K562 (cell line): ENCODE results near the gene PRTN3. TPM values are rescaled to one million over a fixed set of nuclear protein-coding genes. Genes with fewer than 3 reads are reported as not detected.

Experiments used
- ATAC-seq: fragments of 200-7000 bp; cut with Tn5 transposase; 3 replicates; pipeline ENCODE4 v1.9.1; 2020; ENCODE audit warnings: moderate library complexity
- BruUV-seq: library from RNA; stranded (reverse); fragments of 400-500 nt; replicated peaks from 2 replicates; lab custom pipeline; 2021; lab: Mats Ljungman, UMichigan
- CTCF ChIA-PET: fragments of 300-600 bp; formaldehyde crosslinking; extraction: SDS; loops from one replicate; lab custom pipeline; 2021; ENCODE audit warnings: low intra/inter-chr PET ratio; lab: Yijun Ruan, JAX
- POLR2A ChIA-PET: fragments of 300-600, 350-650 bp; sonication (Branson Sonifier 250); formaldehyde crosslinking; extraction: SDS; loops from one replicate; lab custom pipeline; 2021; ENCODE audit warnings: antibody characterized with exemption, inconsistent platforms; lab: Yijun Ruan, JAX
- DNase-seq, 4 experiments: peaks; one replicate each; pipeline versions ENCODE4 v3.0.0 to v3.0.0-alpha.2; 2011 to 2018; ENCODE audit warnings: low spot score in 3 of 4, mixed read lengths in 3 of 4; ENCODE audit errors: extremely low read depth in 1 of 4
- FAIRE-seq: peaks from 2 replicates; lab custom pipeline; 2011; peaks lifted over from hg19 to GRCh38; lab: Jason Lieb, UNC
- H2AFZ ChIP-seq: 2 replicates; pipeline ENCODE4 v1.6.0; 2011; ENCODE audit warnings: low read depth, low read length, control low read depth, inconsistent platforms
- H3K27ac ChIP-seq: fragments of 200-600 bp; 3 replicates; pipeline ENCODE4 v1.8.0; 2011; ENCODE audit warnings: low read depth, mild to moderate bottlenecking, control low read depth, inconsistent platforms, low read length, moderate library complexity, mixed read lengths; ENCODE audit errors: extremely low read depth
- H3K27me3 ChIP-seq, 2 experiments: fragments of 300-600 bp in 1 of 2; 2 replicates in 1 of 2; 3 replicates in 1 of 2; pipeline versions ENCODE4 v1.6.0 to v1.8.0; 2011; ENCODE audit warnings: inconsistent platforms in 2 of 2, low read length in 2 of 2, mild to moderate bottlenecking in 1 of 2, mixed read lengths in 1 of 2, moderate library complexity in 1 of 2; ENCODE audit not compliant: control insufficient read depth in 2 of 2, insufficient read depth in 2 of 2
- H3K36me3 ChIP-seq: fragments of 300-600 bp; 3 replicates; pipeline ENCODE4 v1.8.0; 2011; ENCODE audit warnings: mild to moderate bottlenecking, low read length, inconsistent platforms; ENCODE audit not compliant: control insufficient read depth, insufficient read depth
- H3K4me1 ChIP-seq, 2 experiments: fragments of 200-600 bp in 1 of 2; replicated peaks in 1 of 2; 2 replicates in 1 of 2; 3 replicates in 1 of 2; pipeline versions ENCODE4 v1.5.1 to v1.8.0; 2011; ENCODE audit warnings: inconsistent platforms in 2 of 2, low read length in 2 of 2, mild to moderate bottlenecking in 1 of 2, mixed read lengths in 1 of 2, moderate library complexity in 1 of 2; ENCODE audit not compliant: control insufficient read depth in 2 of 2, insufficient read depth in 2 of 2
- H3K4me2 ChIP-seq: 2 replicates; pipeline ENCODE4 v1.6.1; 2011; ENCODE audit warnings: low read length, control low read depth, inconsistent platforms, mixed read lengths; ENCODE audit not compliant: insufficient read depth
- H3K4me3 ChIP-seq: fragments of 200-600 bp; sonication (generic), shearing (Covaris generic); 2 replicates; pipeline ENCODE4 v1.5.1; 2016; ENCODE audit warnings: control low read depth, inconsistent platforms
- H3K79me2 ChIP-seq: fragments of 200-600 bp; 3 replicates; pipeline ENCODE4 v1.8.0; 2011; ENCODE audit warnings: low read length, inconsistent platforms; ENCODE audit not compliant: control insufficient read depth, insufficient read depth
- H3K9ac ChIP-seq, 2 experiments: 2 replicates each; pipeline versions ENCODE4 v1.6.0 to v1.6.1; 2011; ENCODE audit warnings: low read depth in 2 of 2, low read length in 2 of 2, control low read depth in 1 of 2, inconsistent platforms in 1 of 2, mild to moderate bottlenecking in 1 of 2, mixed read lengths in 1 of 2; ENCODE audit not compliant: insufficient read depth in 1 of 2
- H3K9me1 ChIP-seq: one replicate; pipeline ENCODE4 v1.6.0; 2011; ENCODE audit warnings: inconsistent platforms, mild to moderate bottlenecking, low read length, moderate library complexity; ENCODE audit not compliant: control insufficient read depth, insufficient read depth
- H3K9me3 ChIP-seq: replicated peaks from 2 replicates; pipeline ENCODE4 v1.5.1; 2011; ENCODE audit warnings: low read depth, low read length, inconsistent platforms; ENCODE audit not compliant: control insufficient read depth, insufficient read depth
- H4K20me1 ChIP-seq: replicated peaks from 2 replicates; pipeline ENCODE4 v1.6.1; 2011; ENCODE audit warnings: low read length, inconsistent platforms, mixed read lengths; ENCODE audit not compliant: control insufficient read depth, insufficient read depth
- JUND ChIP-seq, 2 experiments: IDR thresholded peaks; 2 replicates in 1 of 2; 3 replicates in 1 of 2; pipeline ENCODE4 v1.6.1; 2011; ENCODE audit warnings: borderline replicate concordance in 2 of 2, low read depth in 2 of 2, low read length in 2 of 2, improper control_type of control experiment in 1 of 2, missing biosample characterization in 1 of 2, missing genetic modification characterization in 1 of 2, missing genetic modification reagents in 1 of 2
- POLR2A ChIP-seq: fragments of 450-650 bp; conservative IDR thresholded peaks from 2 replicates; pipeline ENCODE4 v1.6.1; 2016
- POLR2AphosphoS2 ChIP-seq: IDR thresholded peaks from 2 replicates; pipeline ENCODE4 v1.6.1; 2012; ENCODE audit warnings: low read length, improper control_type of control experiment
- POLR2G ChIP-seq: fragments of 200-400 bp; formaldehyde crosslinking; IDR thresholded peaks from 2 replicates; pipeline ENCODE4 v1.6.1; 2017; ENCODE audit warnings: low read depth, mild to moderate bottlenecking, antibody characterized with exemption, low read length, moderate library complexity
- RBFOX2 ChIP-seq: fragments of 200-400 bp; formaldehyde crosslinking; IDR thresholded peaks from 2 replicates; pipeline ENCODE4 v1.6.1; 2017; ENCODE audit warnings: low read depth, mild to moderate bottlenecking, low read length, moderate library complexity
- RFX7 ChIP-seq: fragments of 250-450 bp; sonication (Bioruptor Pico); IDR thresholded peaks from 2 replicates; pipeline ENCODE4 v1.5.1; 2021; ENCODE audit warnings: mild to moderate bottlenecking
- ZNF431 ChIP-seq: sonication (generic); formaldehyde crosslinking; IDR thresholded peaks from 2 replicates; pipeline ENCODE4 v1.8.0; 2022; ENCODE audit warnings: mild to moderate bottlenecking, missing genetic modification reagents
- WGBS: fragments of 100-300 bp; shearing (Covaris generic); methylation state at CpG from one replicate; pipeline ENCODE4 v1.1.6; 2016; ENCODE audit warnings: low coverage, mixed read lengths; ENCODE audit not compliant: insufficient coverage; ENCODE audit errors: missing lambda C conversion rate; 5-methylcytosine and 5-hydroxymethylcytosine counted together
- in situ Hi-C: fragments of 300-500 bp; cut with MboI; formaldehyde crosslinking; loops from 4 replicates; pipeline ENCODE4 v1.15.0; 2018; ENCODE audit warnings: inconsistent platforms, mixed read lengths
- intact Hi-C: fragments of 100-400 bp; cut with micrococcal nuclease; formaldehyde crosslinking; loops from 2 replicates; pipeline ENCODE4 v1.14.2; 2022
- polyA plus RNA-seq, 8 experiments: library from polyadenylated mRNA; depleted of rRNA in 4 of 8; stranded (reverse) in 5 of 8; unstranded in 3 of 8; fragments of >200 nt; fragmentation: Nextera tagmentation in 2 of 8; fragmentation: Illumina TruSeq in 1 of 8; extraction: Ambion mirVana in 2 of 8; extraction: Trizol in 1 of 8; gene quantifications; 2 replicates each; pipeline versions ENCODE4 v1.2.1 to v1.2.3, GENCODE V29; 2011 to 2014; ENCODE audit warnings: inconsistent platforms in 1 of 8, missing spikeins in 1 of 8
- total RNA-seq, 7 experiments: library from RNA; depleted of rRNA in 6 of 7; stranded (reverse); fragments of >200 nt in 6 of 7; fragmentation: Illumina TruSeq in 2 of 7; extraction: Trizol in 2 of 7; gene quantifications; 2 replicates each; pipeline versions ENCODE4 v1.2.1 to v1.2.3, GENCODE V29; 2011 to 2021; ENCODE audit warnings: low replicate concordance in 1 of 7
- TF ChIP-seq, protein P1 (sequence below): fragments of 250-450 bp; sonication (Bioruptor Pico); IDR thresholded peaks from 2 replicates; pipeline ENCODE4 v1.4.0; 2020; ENCODE audit warnings: mild to moderate bottlenecking, moderate library complexity, borderline replicate concordance
- TF ChIP-seq, protein P2 (sequence below): fragments of 450-650 bp; formaldehyde crosslinking; IDR thresholded peaks from 2 replicates; pipeline ENCODE4 v1.4.0; 2020; ENCODE audit warnings: mild to moderate bottlenecking, mixed read lengths
- TF ChIP-seq, protein P3 (sequence below): fragments of 450-650 bp; conservative IDR thresholded peaks from 2 replicates; pipeline ENCODE4 v1.6.1; 2016; ENCODE audit warnings: missing genetic modification characterization, low read depth, mild to moderate bottlenecking, missing compliant biosample characterization, moderate library complexity

Gene PRTN3
- total and polyA plus RNA-seq, 9 of the 15 experiments (the other 6 are each of a cell fraction or from before 2014, with no cell fraction given): 0.14 to 0.86 (median 0.43) TPM; not detected in 3

GRCh38 chr19:810883-811489, 29.8 kb upstream of the PRTN3 start:
- Histone ChIP-seq H3K4me1 (peaks cover 0 to 44% of the 10 kb centered on the region in 2 experiments; a peak in 2 of 5 replicates), H3K4me2 (no peak overlapping the region), H3K36me3 (peaks cover 92% of the 10 kb centered on the region), H3K4me3 (no peak overlapping the region), H3K79me2 (peaks cover 31% of the 10 kb centered on the region), H3K27me3 (no peaks in the 10 kb centered on the region), H3K9me3 (peaks cover 3% of the 10 kb centered on the region), H4K20me1 (no peaks in the 10 kb centered on the region), H3K27ac (no peak overlapping the region), H3K9me1 (no peaks in the 10 kb centered on the region), H2AFZ (no peak overlapping the region), H3K9ac (no peak overlapping the region)
- no peak for FAIRE-seq
- ATAC-seq: peak; percentile 9; the same call in 2 of the 3 replicates
- peak in 2 of 4 experiments; percentile 36 to 40 for DNase-seq
- POLR2A ChIA-PET: interaction anchor here (1.2 to 3.0 kb wide), 3 partner anchors 8 to 12 kb away, joined by 3 to 20 read pairs (median 8); no protein-coding TSS in a partner anchor
- CTCF ChIA-PET: no interaction called here
- WGBS: 96% methylated on average over 14 of the region's 25 CpGs
- intact Hi-C loops (no loop called here), in situ Hi-C loops (no loop called here)
- no TSS peak for BruUV-seq
- TF ChIP-seq RBFOX2 (peak; percentile 64), JUND (IDR thresholded peaks at IDR 0.05; ENCODE audit: borderline replicate concordance, low read depth, low read length) (no peak), JUND (tag; IDR thresholded peaks at IDR 0.05; ENCODE audit: borderline replicate concordance, low read depth, low read length) (no peak), POLR2AphosphoS2 (peak; percentile 36; the same call in 1 of the 2 replicates), RFX7 (CRISPR knock-in tag) (no peak), ZNF431 (CRISPR knock-in tag) (no peak), POLR2A (peak; percentile 24; the same call in 1 of the 2 replicates), POLR2G (peak; percentile 65)
- TF ChIP-seq, protein P1, sequence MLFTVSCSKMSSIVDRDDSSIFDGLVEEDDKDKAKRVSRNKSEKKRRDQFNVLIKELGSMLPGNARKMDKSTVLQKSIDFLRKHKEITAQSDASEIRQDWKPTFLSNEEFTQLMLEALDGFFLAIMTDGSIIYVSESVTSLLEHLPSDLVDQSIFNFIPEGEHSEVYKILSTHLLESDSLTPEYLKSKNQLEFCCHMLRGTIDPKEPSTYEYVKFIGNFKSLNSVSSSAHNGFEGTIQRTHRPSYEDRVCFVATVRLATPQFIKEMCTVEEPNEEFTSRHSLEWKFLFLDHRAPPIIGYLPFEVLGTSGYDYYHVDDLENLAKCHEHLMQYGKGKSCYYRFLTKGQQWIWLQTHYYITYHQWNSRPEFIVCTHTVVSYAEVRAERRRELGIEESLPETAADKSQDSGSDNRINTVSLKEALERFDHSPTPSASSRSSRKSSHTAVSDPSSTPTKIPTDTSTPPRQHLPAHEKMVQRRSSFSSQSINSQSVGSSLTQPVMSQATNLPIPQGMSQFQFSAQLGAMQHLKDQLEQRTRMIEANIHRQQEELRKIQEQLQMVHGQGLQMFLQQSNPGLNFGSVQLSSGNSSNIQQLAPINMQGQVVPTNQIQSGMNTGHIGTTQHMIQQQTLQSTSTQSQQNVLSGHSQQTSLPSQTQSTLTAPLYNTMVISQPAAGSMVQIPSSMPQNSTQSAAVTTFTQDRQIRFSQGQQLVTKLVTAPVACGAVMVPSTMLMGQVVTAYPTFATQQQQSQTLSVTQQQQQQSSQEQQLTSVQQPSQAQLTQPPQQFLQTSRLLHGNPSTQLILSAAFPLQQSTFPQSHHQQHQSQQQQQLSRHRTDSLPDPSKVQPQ: no peak
- TF ChIP-seq, protein P2, sequence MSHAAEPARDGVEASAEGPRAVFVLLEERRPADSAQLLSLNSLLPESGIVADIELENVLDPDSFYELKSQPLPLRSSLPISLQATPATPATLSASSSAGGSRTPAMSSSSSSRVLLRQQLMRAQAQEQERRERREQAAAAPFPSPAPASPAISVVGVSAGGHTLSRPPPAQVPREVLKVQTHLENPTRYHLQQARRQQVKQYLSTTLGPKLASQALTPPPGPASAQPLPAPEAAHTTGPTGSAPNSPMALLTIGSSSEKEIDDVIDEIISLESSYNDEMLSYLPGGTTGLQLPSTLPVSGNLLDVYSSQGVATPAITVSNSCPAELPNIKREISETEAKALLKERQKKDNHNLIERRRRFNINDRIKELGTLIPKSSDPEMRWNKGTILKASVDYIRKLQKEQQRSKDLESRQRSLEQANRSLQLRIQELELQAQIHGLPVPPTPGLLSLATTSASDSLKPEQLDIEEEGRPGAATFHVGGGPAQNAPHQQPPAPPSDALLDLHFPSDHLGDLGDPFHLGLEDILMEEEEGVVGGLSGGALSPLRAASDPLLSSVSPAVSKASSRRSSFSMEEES (CRISPR knock-in tag): peak; percentile 27
- TF ChIP-seq, protein P3, sequence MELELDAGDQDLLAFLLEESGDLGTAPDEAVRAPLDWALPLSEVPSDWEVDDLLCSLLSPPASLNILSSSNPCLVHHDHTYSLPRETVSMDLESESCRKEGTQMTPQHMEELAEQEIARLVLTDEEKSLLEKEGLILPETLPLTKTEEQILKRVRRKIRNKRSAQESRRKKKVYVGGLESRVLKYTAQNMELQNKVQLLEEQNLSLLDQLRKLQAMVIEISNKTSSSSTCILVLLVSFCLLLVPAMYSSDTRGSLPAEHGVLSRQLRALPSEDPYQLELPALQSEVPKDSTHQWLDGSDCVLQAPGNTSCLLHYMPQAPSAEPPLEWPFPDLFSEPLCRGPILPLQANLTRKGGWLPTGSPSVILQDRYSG: no peak
